HepG2 (cell line): ENCODE data around the gene AP2S1. TPM values are rescaled to one million over a fixed set of nuclear protein-coding genes. Genes with fewer than 3 reads are reported as not detected.

Source experiments
- ATRX ChIP-seq: sonication (generic); formaldehyde crosslinking; IDR thresholded peaks from 2 replicates; pipeline ENCODE4 v1.4.0; 2020; ENCODE audit warnings: missing genetic modification reagents, borderline replicate concordance
- ESRRA ChIP-seq: sonication (generic); formaldehyde crosslinking; IDR thresholded peaks from 2 replicates; pipeline ENCODE4 v1.5.1; 2020; ENCODE audit warnings: mild to moderate bottlenecking, low read depth, missing genetic modification reagents
- GATAD1 ChIP-seq: IDR thresholded peaks from 2 replicates; pipeline ENCODE4 v1.6.1; 2016; ENCODE audit warnings: missing genetic modification reagents, missing compliant biosample characterization
- GLMP ChIP-seq: sonication (generic); formaldehyde crosslinking; IDR thresholded peaks from 2 replicates; pipeline ENCODE4 v1.9.0; 2021; ENCODE audit warnings: missing genetic modification reagents, mild to moderate bottlenecking, borderline replicate concordance
- HNF4A ChIP-seq: sonication (generic); formaldehyde crosslinking; IDR thresholded peaks from 2 replicates; pipeline ENCODE4 v1.4.0; 2020; ENCODE audit warnings: missing genetic modification reagents
- SALL1 ChIP-seq: sonication (generic); formaldehyde crosslinking; IDR thresholded peaks from 2 replicates; pipeline ENCODE4 v1.8.0; 2022; ENCODE audit warnings: mild to moderate bottlenecking, missing genetic modification reagents
- THAP11 ChIP-seq: IDR thresholded peaks from 2 replicates; pipeline ENCODE4 v1.6.1; 2016; ENCODE audit warnings: missing biosample characterization, missing genetic modification reagents
- ZBTB33 ChIP-seq: sonication (generic); formaldehyde crosslinking; IDR thresholded peaks from 2 replicates; pipeline ENCODE4 v1.4.0; 2020; ENCODE audit warnings: missing genetic modification reagents
- ZNF225 ChIP-seq: sonication (generic); formaldehyde crosslinking; IDR thresholded peaks from 2 replicates; pipeline ENCODE4 v1.4.0; 2020; ENCODE audit warnings: mild to moderate bottlenecking, missing genetic modification reagents
- ZNF460 ChIP-seq: sonication (generic); formaldehyde crosslinking; IDR thresholded peaks from 2 replicates; pipeline ENCODE4 v1.5.1; 2020; ENCODE audit warnings: missing genetic modification reagents, mild to moderate bottlenecking, borderline replicate concordance
- ZNF749 ChIP-seq: sonication (generic); formaldehyde crosslinking; IDR thresholded peaks from 2 replicates; pipeline ENCODE4 v1.8.0; 2022; ENCODE audit warnings: mild to moderate bottlenecking, missing genetic modification reagents, moderate library complexity, borderline replicate concordance
- polyA plus RNA-seq, 8 experiments: library from polyadenylated mRNA; depleted of rRNA in 3 of 8; stranded (reverse) in 7 of 8; unstranded in 1 of 8; fragments of >200 nt; fragmentation: Illumina TruSeq in 4 of 8; extraction: Trizol in 4 of 8; gene quantifications; 2 replicates each; pipeline versions ENCODE4 v1.2.1 to v1.2.3, GENCODE V29; 2011 to 2016; ENCODE audit warnings: low read depth in 4 of 8, missing spikeins in 1 of 8, mixed read lengths in 1 of 8; ENCODE audit not compliant: insufficient read depth in 1 of 8
- total RNA-seq, 5 experiments: library from RNA; depleted of rRNA; stranded (reverse); fragments of >200 nt; fragmentation: Illumina TruSeq; extraction: Trizol; gene quantifications; 2 replicates each; pipeline ENCODE4 v1.2.3, GENCODE V29; 2016; ENCODE audit warnings: low read depth in 1 of 5
- TF ChIP-seq, protein P1 (sequence below): IDR thresholded peaks from 2 replicates; pipeline ENCODE4 v1.6.1; 2016; ENCODE audit warnings: mild to moderate bottlenecking
- TF ChIP-seq, protein P2 (sequence below): sonication (generic); formaldehyde crosslinking; IDR thresholded peaks from 2 replicates; pipeline ENCODE4 v1.5.1; 2020; ENCODE audit warnings: mild to moderate bottlenecking, missing genetic modification reagents, moderate library complexity
- TF ChIP-seq, protein P3 (sequence below): sonication (generic); formaldehyde crosslinking; IDR thresholded peaks from 2 replicates; pipeline ENCODE4 v1.5.0; 2020; ENCODE audit warnings: missing genetic modification reagents
- TF ChIP-seq, protein P4 (sequence below): sonication (generic); formaldehyde crosslinking; IDR thresholded peaks from 2 replicates; pipeline ENCODE4 v1.4.0; 2020; ENCODE audit warnings: missing genetic modification reagents
- TF ChIP-seq, protein P5 (sequence below): sonication (generic); formaldehyde crosslinking; IDR thresholded peaks from 2 replicates; pipeline ENCODE4 v1.8.0; 2022; ENCODE audit warnings: mild to moderate bottlenecking, missing genetic modification reagents, moderate library complexity
- TF ChIP-seq, protein P6 (sequence below): sonication (generic); formaldehyde crosslinking; IDR thresholded peaks from 2 replicates; pipeline ENCODE4 v1.4.0; 2020; ENCODE audit warnings: missing genetic modification reagents, low read depth, mild to moderate bottlenecking, borderline replicate concordance

AP2S1 gene
- total and polyA plus RNA-seq, 2 of the 13 experiments (the other 11 are each of a cell fraction or from before 2014, with no cell fraction given) = 45.2 to 86.1 TPM

- TF ChIP-seq ESRRA = no peak
- no peak for TF ChIP-seq HNF4A
- TF ChIP-seq THAP11 (CRISPR knock-in tag) = peak; percentile 53; the same call in 1 of the 2 replicates
- peak; percentile 16; the same call in 1 of the 2 replicates for TF ChIP-seq SALL1 (CRISPR knock-in tag)
- no peak for TF ChIP-seq ZBTB33 (CRISPR knock-in tag)
- no peak for TF ChIP-seq ZNF749 (CRISPR knock-in tag)
- TF ChIP-seq, protein P1, sequence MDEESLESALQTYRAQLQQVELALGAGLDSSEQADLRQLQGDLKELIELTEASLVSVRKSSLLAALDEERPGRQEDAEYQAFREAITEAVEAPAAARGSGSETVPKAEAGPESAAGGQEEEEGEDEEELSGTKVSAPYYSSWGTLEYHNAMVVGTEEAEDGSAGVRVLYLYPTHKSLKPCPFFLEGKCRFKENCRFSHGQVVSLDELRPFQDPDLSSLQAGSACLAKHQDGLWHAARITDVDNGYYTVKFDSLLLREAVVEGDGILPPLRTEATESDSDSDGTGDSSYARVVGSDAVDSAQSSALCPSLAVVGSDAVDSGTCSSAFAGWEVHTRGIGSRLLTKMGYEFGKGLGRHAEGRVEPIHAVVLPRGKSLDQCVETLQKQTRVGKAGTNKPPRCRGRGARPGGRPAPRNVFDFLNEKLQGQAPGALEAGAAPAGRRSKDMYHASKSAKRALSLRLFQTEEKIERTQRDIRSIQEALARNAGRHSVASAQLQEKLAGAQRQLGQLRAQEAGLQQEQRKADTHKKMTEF (CRISPR knock-in tag) = peak; percentile 35; the same call in 1 of the 2 replicates
- TF ChIP-seq, protein P2, sequence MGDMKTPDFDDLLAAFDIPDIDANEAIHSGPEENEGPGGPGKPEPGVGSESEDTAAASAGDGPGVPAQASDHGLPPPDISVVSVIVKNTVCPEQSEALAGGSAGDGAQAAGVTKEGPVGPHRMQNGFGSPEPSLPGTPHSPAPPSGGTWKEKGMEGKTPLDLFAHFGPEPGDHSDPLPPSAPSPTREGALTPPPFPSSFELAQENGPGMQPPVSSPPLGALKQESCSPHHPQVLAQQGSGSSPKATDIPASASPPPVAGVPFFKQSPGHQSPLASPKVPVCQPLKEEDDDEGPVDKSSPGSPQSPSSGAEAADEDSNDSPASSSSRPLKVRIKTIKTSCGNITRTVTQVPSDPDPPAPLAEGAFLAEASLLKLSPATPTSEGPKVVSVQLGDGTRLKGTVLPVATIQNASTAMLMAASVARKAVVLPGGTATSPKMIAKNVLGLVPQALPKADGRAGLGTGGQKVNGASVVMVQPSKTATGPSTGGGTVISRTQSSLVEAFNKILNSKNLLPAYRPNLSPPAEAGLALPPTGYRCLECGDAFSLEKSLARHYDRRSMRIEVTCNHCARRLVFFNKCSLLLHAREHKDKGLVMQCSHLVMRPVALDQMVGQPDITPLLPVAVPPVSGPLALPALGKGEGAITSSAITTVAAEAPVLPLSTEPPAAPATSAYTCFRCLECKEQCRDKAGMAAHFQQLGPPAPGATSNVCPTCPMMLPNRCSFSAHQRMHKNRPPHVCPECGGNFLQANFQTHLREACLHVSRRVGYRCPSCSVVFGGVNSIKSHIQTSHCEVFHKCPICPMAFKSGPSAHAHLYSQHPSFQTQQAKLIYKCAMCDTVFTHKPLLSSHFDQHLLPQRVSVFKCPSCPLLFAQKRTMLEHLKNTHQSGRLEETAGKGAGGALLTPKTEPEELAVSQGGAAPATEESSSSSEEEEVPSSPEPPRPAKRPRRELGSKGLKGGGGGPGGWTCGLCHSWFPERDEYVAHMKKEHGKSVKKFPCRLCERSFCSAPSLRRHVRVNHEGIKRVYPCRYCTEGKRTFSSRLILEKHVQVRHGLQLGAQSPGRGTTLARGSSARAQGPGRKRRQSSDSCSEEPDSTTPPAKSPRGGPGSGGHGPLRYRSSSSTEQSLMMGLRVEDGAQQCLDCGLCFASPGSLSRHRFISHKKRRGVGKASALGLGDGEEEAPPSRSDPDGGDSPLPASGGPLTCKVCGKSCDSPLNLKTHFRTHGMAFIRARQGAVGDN (CRISPR knock-in tag) = peak; percentile 29; the same call in 1 of the 2 replicates
- TF ChIP-seq, protein P3, sequence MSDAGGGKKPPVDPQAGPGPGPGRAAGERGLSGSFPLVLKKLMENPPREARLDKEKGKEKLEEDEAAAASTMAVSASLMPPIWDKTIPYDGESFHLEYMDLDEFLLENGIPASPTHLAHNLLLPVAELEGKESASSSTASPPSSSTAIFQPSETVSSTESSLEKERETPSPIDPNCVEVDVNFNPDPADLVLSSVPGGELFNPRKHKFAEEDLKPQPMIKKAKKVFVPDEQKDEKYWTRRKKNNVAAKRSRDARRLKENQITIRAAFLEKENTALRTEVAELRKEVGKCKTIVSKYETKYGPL (CRISPR knock-in tag) = no peak
- TF ChIP-seq, protein P4, sequence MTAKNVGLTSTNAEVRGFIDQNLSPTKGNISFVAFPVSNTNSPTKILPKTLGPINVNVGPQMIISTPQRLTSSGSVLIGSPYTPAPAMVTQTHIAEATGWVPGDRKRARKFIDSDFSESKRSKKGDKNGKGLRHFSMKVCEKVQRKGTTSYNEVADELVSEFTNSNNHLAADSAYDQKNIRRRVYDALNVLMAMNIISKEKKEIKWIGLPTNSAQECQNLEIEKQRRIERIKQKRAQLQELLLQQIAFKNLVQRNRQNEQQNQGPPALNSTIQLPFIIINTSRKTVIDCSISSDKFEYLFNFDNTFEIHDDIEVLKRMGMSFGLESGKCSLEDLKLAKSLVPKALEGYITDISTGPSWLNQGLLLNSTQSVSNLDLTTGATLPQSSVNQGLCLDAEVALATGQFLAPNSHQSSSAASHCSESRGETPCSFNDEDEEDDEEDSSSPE (CRISPR knock-in tag) = no peak
- TF ChIP-seq, protein P5, sequence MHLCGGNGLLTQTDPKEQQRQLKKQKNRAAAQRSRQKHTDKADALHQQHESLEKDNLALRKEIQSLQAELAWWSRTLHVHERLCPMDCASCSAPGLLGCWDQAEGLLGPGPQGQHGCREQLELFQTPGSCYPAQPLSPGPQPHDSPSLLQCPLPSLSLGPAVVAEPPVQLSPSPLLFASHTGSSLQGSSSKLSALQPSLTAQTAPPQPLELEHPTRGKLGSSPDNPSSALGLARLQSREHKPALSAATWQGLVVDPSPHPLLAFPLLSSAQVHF (CRISPR knock-in tag) = no peak
- TF ChIP-seq ATRX (CRISPR knock-in tag) = no peak
- TF ChIP-seq, protein P6, sequence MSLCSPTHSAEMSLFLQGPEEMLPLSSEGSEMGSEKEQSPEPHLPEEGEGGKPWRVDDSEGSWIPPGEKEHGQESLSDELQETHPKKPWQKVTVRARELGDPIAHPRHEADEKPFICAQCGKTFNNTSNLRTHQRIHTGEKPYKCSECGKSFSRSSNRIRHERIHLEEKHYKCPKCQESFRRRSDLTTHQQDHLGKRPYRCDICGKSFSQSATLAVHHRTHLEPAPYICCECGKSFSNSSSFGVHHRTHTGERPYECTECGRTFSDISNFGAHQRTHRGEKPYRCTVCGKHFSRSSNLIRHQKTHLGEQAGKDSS (CRISPR knock-in tag) = no peak
- TF ChIP-seq ZNF225 (CRISPR knock-in tag) = no peak
- no peak for TF ChIP-seq GLMP
- no peak for TF ChIP-seq GATAD1 (CRISPR knock-in tag)
- 0 out of 2 replicates have a peak, but pooled peaks have one; percentile 31 for TF ChIP-seq ZNF460
Observed at GRCh38 chr19:46840498-46840942, 10.1 kb downstream of the AP2S1 start (continued).
